ENCODE results near the gene SEMA7A. TPM values are rescaled to one million over a fixed set of nuclear protein-coding genes. Genes with fewer than 3 reads are reported as not detected.
"Not testable (repeated sequence)": the region's sequence is repeated elsewhere in the genome, so short reads cannot be mapped to it uniquely, and the experiment has no call there.

The SEMA7A gene
- total RNA-seq, 1 experiment from 2014 or later, result 1.1 TPM

DNA sequence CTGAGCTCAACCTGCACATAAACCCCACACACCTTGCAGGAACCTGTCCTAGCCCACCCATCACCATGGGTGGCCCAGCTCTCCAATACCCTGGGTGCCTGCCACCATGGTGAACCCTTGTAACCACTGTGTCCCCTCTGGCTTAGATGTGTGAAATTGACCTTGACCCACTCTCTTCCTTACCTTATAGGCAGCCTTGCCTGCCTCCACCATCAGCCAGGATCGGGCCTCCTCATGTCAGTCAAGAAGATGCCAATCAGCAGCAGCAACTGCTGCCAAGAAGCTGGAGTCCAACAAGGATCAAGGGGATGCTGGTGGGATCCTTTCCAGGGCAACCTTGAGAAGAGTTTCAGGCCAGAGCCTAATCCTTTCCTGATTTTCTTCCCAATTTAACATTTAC lies 57.5 kb downstream of the SEMA7A start:
- DNase-seq (ENCODE audit: low spot score), result no peak

GRCh38 chr15:74375303-74375693 lies 58.5 kb downstream of the SEMA7A start:
- DNase-seq (ENCODE audit: low spot score), result peak; percentile 92

GRCh38 chr15:74374648-74375302 lies 59.0 kb downstream of the SEMA7A start:
- DNase-seq (ENCODE audit: low spot score), result no peak

DNA sequence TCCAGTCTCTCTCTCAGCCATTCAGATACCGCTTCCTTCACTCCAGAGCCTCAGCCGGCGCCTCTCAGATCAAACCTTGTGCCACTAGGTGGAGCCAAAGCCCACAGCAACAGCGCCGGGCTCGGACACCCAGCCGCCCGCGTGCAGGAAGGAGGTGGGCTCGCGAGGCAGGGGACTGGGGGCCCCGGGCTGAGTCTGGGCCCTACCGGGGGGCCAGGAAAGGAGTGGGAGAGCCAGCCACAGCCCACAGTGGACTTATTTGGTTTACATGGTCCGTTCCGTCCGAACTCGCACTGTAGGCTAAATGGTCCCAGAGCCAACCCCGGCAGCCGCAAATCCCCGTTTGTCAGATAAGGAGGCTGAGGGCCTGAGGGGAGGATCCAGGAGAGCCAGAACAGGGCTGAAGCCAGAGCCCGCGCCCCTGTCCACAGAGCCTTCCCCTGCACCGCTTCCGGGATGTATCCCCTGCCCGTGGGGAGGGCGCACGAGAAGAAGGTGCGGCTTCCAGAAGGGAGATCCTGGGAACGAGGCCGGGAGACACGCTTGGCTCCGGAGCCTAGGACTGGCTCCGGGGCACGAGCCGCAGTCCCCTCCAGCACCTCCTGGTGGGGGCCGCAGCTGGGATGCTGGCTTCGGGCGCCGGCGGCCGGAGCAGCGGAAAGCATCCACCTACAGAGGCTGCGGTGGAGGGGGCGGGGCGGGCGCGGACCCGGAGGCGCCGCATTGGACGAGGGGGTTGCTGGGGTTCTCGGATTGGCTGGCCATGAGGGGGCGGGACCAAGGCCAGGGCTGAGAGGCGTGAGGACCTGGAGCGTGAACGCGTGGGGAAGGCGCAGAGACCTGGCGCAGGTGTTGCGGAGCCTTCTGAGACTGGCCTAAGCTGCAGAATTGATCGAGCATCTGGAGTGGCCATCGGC lies 59.8 kb downstream of the SEMA7A start:
- peak; percentile 95 for DNase-seq (ENCODE audit: low spot score)

DNA sequence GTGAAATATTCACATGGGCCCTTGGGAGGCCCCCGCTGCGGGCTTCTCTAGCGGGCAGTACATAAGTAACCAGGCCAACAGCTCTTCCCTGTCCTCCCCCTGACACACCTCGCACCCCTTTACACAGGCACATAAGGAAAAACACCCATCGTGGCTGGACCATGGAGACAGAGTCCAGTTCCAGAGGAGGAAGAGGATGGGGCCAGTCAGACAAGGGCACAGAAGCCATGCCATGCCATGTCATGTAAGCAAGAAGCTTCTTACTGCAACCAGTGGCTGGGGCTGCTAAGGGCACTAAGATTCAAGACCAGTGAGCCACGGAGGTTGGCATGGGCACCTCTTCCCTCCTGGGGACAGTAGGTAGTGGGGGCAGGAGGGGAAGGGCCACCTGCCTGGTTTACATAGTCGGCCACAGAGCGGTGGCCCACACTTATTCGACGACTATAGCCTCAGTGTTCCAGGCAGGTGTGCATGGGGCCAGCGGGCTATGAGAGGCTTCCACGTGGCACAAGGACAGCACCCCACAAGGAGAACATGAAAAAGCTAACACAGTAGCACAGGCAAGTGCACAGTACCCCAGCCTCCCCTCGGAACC lies 60.6 kb downstream of the SEMA7A start:
- DNase-seq (ENCODE audit: low spot score), result no peak

- no peak for DNase-seq (ENCODE audit: low spot score)
These were observed 63.3 kb downstream of the SEMA7A start for GRCh38 chr15:74370471-74370870.

DNA sequence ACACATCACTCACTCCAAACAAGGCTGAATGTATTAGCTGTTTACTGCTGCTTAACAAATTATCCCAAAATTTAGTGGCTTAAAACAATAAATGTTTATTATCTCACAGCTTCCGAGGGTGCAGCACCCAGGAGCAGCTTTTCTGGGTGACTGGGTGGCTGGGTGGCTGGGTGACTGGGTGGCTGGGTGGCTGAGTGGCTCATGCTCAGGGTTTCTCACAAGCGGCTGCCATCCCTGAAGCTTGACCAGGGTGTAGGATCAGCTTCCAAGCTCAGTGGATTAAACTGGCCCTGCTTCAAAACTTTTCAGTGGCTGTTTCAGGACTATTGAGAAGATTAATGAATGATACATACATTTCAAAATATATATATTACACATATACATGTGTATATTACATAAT lies 64.0 kb downstream of the SEMA7A start:
- no peak for DNase-seq (ENCODE audit: low spot score)

GRCh38 chr15:74369084-74369745 lies 64.5 kb downstream of the SEMA7A start:
- DNase-seq (ENCODE audit: low spot score), result no peak

DNA sequence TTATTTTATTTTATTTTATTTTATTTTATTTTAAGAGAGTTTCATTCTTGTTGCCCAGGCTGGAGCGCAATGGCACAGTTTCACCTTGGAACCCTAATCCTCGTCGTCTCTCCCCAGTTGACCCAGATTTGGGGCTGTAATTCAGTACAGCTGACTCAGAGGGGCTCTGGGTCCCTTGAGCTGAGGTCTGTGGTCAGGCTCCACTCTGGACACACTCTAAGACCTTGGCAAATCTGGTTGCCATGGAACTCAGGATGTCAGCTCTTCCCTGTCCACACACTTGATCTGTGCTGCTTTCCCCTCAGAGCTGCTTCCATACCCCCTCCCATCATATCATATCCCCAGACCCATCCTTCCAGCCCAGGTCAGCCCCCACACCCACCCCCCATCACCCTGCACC lies 65.6 kb downstream of the SEMA7A start:
- no peak for DNase-seq (ENCODE audit: low spot score)

DNA sequence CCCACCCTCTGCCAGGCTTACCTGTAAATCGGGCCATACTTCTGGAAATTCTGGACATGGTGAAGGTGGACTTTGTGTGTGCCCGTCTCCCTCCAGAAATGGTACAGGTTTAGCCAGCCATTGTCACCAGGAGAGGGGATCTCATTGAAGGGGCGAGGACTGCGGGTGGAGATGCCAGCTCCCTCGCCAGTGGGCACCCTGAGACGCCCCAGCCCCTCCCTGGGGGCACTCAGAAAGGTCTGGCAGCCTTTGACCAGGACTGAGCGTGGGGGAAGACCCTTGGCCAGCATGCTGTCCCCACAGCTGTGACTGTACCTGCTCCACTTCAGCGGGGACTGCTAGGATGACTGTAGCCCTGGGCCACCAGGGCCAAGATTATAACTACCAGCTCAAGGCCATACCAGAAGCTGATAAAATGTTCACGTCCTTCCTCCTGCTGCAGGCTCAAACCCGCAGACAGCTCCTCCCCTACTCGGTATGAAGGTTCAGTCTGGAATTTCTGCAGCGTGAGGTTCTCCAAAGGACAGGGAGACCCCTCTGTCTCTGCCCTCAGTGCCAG lies 66.4 kb downstream of the SEMA7A start, which contains the start of gene CYP11A1:
Gene CYP11A1, minus strand, starts transcription at position 351 of the 559 bp plus-strand sequence. Its CDS starts 61 bp downstream, at position 290.
- no peak for DNase-seq (ENCODE audit: low spot score)

DNA sequence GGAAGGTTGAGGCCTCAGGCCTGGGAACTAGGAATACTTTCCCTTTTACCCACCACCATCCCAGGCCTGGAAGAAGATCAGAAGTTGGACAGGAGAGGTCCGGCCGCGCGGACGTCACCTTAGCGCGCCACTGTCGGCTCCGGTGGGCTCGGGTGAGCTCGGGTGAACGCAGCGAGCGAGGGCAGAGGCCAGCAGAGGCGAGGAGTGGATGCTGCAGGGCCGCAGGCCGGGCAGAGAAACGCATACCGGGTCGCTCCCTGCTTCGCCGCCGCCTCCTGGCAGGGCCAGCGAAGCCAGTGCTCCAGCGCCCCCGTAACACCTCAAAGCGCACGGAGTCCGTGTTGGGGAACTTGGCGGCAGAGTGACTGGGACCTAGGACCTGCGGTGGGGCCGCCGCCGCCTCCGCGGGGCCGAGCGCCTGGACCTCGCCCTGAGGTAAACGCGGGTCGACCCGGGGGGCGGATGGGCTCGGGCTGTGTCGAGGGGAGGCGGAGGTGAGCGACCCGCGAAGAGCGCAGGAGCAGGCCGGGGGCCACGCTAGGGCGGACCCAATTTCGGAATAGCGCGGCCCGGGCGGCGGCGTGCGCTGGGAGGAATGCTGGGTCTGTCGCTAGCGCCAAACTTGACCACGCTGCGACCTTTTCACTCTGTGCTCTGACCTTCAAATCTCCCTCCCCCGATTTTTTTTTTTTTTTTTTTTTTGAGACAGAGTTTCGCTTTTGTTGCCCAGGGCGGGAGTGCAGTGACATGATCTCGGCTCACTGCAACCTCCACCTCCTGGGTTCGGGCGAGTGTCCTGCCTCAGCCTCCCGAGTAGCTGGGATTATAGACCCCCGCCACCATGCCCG lies 67.9 kb downstream of the SEMA7A start:
- no peak for DNase-seq (ENCODE audit: low spot score)

GRCh38 chr15:74364936-74365597 lies 68.7 kb downstream of the SEMA7A start:
- DNase-seq (ENCODE audit: low spot score), result no peak

GRCh38 chr15:74362482-74362881 lies 71.3 kb downstream of the SEMA7A start:
- DNase-seq (ENCODE audit: low spot score), result no peak

GRCh38 chr15:74360855-74361254 lies 72.9 kb downstream of the SEMA7A start:
- DNase-seq (ENCODE audit: low spot score), result not testable (repeated sequence)

- DNase-seq (ENCODE audit: low spot score), result not testable (repeated sequence)
These were observed 74.4 kb downstream of the SEMA7A start for GRCh38 chr15:74359376-74359775.

Small RNA genes within 50 kb of the gene (small RNA-seq; reads per million reads assigned to genes)
- not detected for gene MIR6881

Other genes starting within 250 kb of the SEMA7A start
- 14.3 and 14.7 TPM in 2 replicates for gene STRA6, start 231.2 kb downstream of the SEMA7A start, total RNA-seq (2014; rRNA removed; shearing (Covaris generic))
- gene CCDC33, start 197.6 kb downstream of the SEMA7A start, total RNA-seq (2014; rRNA removed; shearing (Covaris generic)), result 9.9 and 17.0 TPM in 2 replicates
- not detected in 2 replicates for gene CYP11A1, start 66.3 kb downstream of the SEMA7A start, total RNA-seq (2014; rRNA removed; shearing (Covaris generic))
- 45.1 and 57.1 TPM in 2 replicates for gene UBL7, start 27.2 kb upstream of the SEMA7A start, total RNA-seq (2014; rRNA removed; shearing (Covaris generic))
- gene ARID3B, start 107.3 kb upstream of the SEMA7A start, total RNA-seq (2014; rRNA removed; shearing (Covaris generic)), result 4.4 and 5.1 TPM in 2 replicates
- 94.7 and 115 TPM in 2 replicates for gene CLK3, start 181.9 kb upstream of the SEMA7A start, total RNA-seq (2014; rRNA removed; shearing (Covaris generic))